K562 (cell line): Measurements from ENCODE around the gene PDE1C. TPM values are rescaled to one million over a fixed set of nuclear protein-coding genes. Genes with fewer than 3 reads are reported as not detected.

Experiments
- ATAC-seq: fragments of 200-7000 bp; cut with Tn5 transposase; 3 replicates; pipeline ENCODE4 v1.9.1; 2020; ENCODE audit warnings: moderate library complexity
- BruUV-seq: library from RNA; stranded (reverse); fragments of 400-500 nt; replicated peaks from 2 replicates; lab custom pipeline; 2021; lab: Mats Ljungman, UMichigan
- CTCF ChIA-PET: fragments of 300-600 bp; formaldehyde crosslinking; extraction: SDS; loops from one replicate; lab custom pipeline; 2021; ENCODE audit warnings: low intra/inter-chr PET ratio; lab: Yijun Ruan, JAX
- POLR2A ChIA-PET: fragments of 300-600, 350-650 bp; sonication (Branson Sonifier 250); formaldehyde crosslinking; extraction: SDS; loops from one replicate; lab custom pipeline; 2021; ENCODE audit warnings: antibody characterized with exemption, inconsistent platforms; lab: Yijun Ruan, JAX
- DNase-seq, 4 experiments: peaks; one replicate each; pipeline versions ENCODE4 v3.0.0 to v3.0.0-alpha.2; 2011 to 2018; ENCODE audit warnings: low spot score in 3 of 4, mixed read lengths in 3 of 4; ENCODE audit errors: extremely low read depth in 1 of 4
- FAIRE-seq: peaks from 2 replicates; lab custom pipeline; 2011; peaks lifted over from hg19 to GRCh38; lab: Jason Lieb, UNC
- H2AFZ ChIP-seq: 2 replicates; pipeline ENCODE4 v1.6.0; 2011; ENCODE audit warnings: low read depth, low read length, control low read depth, inconsistent platforms
- H3K27ac ChIP-seq: fragments of 200-600 bp; 3 replicates; pipeline ENCODE4 v1.8.0; 2011; ENCODE audit warnings: low read depth, mild to moderate bottlenecking, control low read depth, inconsistent platforms, low read length, moderate library complexity, mixed read lengths; ENCODE audit errors: extremely low read depth
- H3K27me3 ChIP-seq, 2 experiments: fragments of 300-600 bp in 1 of 2; 2 replicates in 1 of 2; 3 replicates in 1 of 2; pipeline versions ENCODE4 v1.6.0 to v1.8.0; 2011; ENCODE audit warnings: inconsistent platforms in 2 of 2, low read length in 2 of 2, mild to moderate bottlenecking in 1 of 2, mixed read lengths in 1 of 2, moderate library complexity in 1 of 2; ENCODE audit not compliant: control insufficient read depth in 2 of 2, insufficient read depth in 2 of 2
- H3K36me3 ChIP-seq: fragments of 300-600 bp; 3 replicates; pipeline ENCODE4 v1.8.0; 2011; ENCODE audit warnings: mild to moderate bottlenecking, low read length, inconsistent platforms; ENCODE audit not compliant: control insufficient read depth, insufficient read depth
- H3K4me1 ChIP-seq, 2 experiments: fragments of 200-600 bp in 1 of 2; replicated peaks in 1 of 2; 2 replicates in 1 of 2; 3 replicates in 1 of 2; pipeline versions ENCODE4 v1.5.1 to v1.8.0; 2011; ENCODE audit warnings: inconsistent platforms in 2 of 2, low read length in 2 of 2, mild to moderate bottlenecking in 1 of 2, mixed read lengths in 1 of 2, moderate library complexity in 1 of 2; ENCODE audit not compliant: control insufficient read depth in 2 of 2, insufficient read depth in 2 of 2
- H3K4me2 ChIP-seq: 2 replicates; pipeline ENCODE4 v1.6.1; 2011; ENCODE audit warnings: low read length, control low read depth, inconsistent platforms, mixed read lengths; ENCODE audit not compliant: insufficient read depth
- H3K4me3 ChIP-seq: fragments of 200-600 bp; sonication (generic), shearing (Covaris generic); 2 replicates; pipeline ENCODE4 v1.5.1; 2016; ENCODE audit warnings: control low read depth, inconsistent platforms
- H3K79me2 ChIP-seq: fragments of 200-600 bp; 3 replicates; pipeline ENCODE4 v1.8.0; 2011; ENCODE audit warnings: low read length, inconsistent platforms; ENCODE audit not compliant: control insufficient read depth, insufficient read depth
- H3K9ac ChIP-seq, 2 experiments: 2 replicates each; pipeline versions ENCODE4 v1.6.0 to v1.6.1; 2011; ENCODE audit warnings: low read depth in 2 of 2, low read length in 2 of 2, control low read depth in 1 of 2, inconsistent platforms in 1 of 2, mild to moderate bottlenecking in 1 of 2, mixed read lengths in 1 of 2; ENCODE audit not compliant: insufficient read depth in 1 of 2
- H3K9me1 ChIP-seq: one replicate; pipeline ENCODE4 v1.6.0; 2011; ENCODE audit warnings: inconsistent platforms, mild to moderate bottlenecking, low read length, moderate library complexity; ENCODE audit not compliant: control insufficient read depth, insufficient read depth
- H3K9me3 ChIP-seq: replicated peaks from 2 replicates; pipeline ENCODE4 v1.5.1; 2011; ENCODE audit warnings: low read depth, low read length, inconsistent platforms; ENCODE audit not compliant: control insufficient read depth, insufficient read depth
- H4K20me1 ChIP-seq: replicated peaks from 2 replicates; pipeline ENCODE4 v1.6.1; 2011; ENCODE audit warnings: low read length, inconsistent platforms, mixed read lengths; ENCODE audit not compliant: control insufficient read depth, insufficient read depth
- CUX1 ChIP-seq: fragments of 200-800 bp; sonication (Bioruptor generic); IDR thresholded peaks from 2 replicates; pipeline ENCODE4 v1.6.1; 2016; ENCODE audit warnings: missing genetic modification characterization, missing compliant biosample characterization
- DPF2 ChIP-seq: fragments of 450-650 bp; IDR thresholded peaks from 2 replicates; pipeline ENCODE4 v1.6.1; 2016
- GABPB2 ChIP-seq: fragments of 250-450 bp; sonication (Bioruptor Pico); conservative IDR thresholded peaks from 2 replicates; pipeline ENCODE4 v1.5.1; 2021; ENCODE audit warnings: mild to moderate bottlenecking
- KAT7 ChIP-seq: sonication (generic); formaldehyde crosslinking; IDR thresholded peaks from 2 replicates; pipeline ENCODE4 v1.8.0; 2022; ENCODE audit warnings: missing genetic modification reagents, mild to moderate bottlenecking, borderline replicate concordance
- MLX ChIP-seq, 2 experiments: fragments of 450-650 bp in 1 of 2; sonication (generic) in 1 of 2; formaldehyde crosslinking; conservative IDR thresholded peaks; 2 replicates each; pipeline versions ENCODE4 v1.4.0 to v1.8.1; 2020 to 2022; ENCODE audit warnings: mild to moderate bottlenecking in 1 of 2, missing genetic modification reagents in 1 of 2
- RBM14 ChIP-seq: fragments of 200-400 bp; formaldehyde crosslinking; IDR thresholded peaks from 2 replicates; pipeline ENCODE4 v1.6.1; 2018; ENCODE audit warnings: low read depth, mild to moderate bottlenecking, low read length, moderate library complexity, borderline replicate concordance; ENCODE audit not compliant: insufficient read depth
- TFAP4 ChIP-seq: sonication (generic); formaldehyde crosslinking; IDR thresholded peaks from 2 replicates; pipeline ENCODE4 v1.8.0; 2022; ENCODE audit warnings: missing genetic modification reagents, mild to moderate bottlenecking, moderate library complexity, borderline replicate concordance
- TFE3 ChIP-seq: fragments of 450-650 bp; formaldehyde crosslinking; IDR thresholded peaks from 2 replicates; pipeline ENCODE4 v1.4.0; 2020; ENCODE audit warnings: mild to moderate bottlenecking, mixed read lengths
- THRB ChIP-seq: fragments of 450-650 bp; formaldehyde crosslinking; conservative IDR thresholded peaks from 2 replicates; pipeline ENCODE4 v1.4.0; 2022; ENCODE audit warnings: mild to moderate bottlenecking, missing genetic modification characterization
- ZNF583 ChIP-seq: fragments of 250-450 bp; sonication (Bioruptor Pico); IDR thresholded peaks from 2 replicates; pipeline ENCODE4 v1.4.0; 2020
- WGBS: fragments of 100-300 bp; shearing (Covaris generic); methylation state at CpG from one replicate; pipeline ENCODE4 v1.1.6; 2016; ENCODE audit warnings: low coverage, mixed read lengths; ENCODE audit not compliant: insufficient coverage; ENCODE audit errors: missing lambda C conversion rate; 5-methylcytosine and 5-hydroxymethylcytosine counted together
- in situ Hi-C: fragments of 300-500 bp; cut with MboI; formaldehyde crosslinking; loops from 4 replicates; pipeline ENCODE4 v1.15.0; 2018; ENCODE audit warnings: inconsistent platforms, mixed read lengths
- intact Hi-C: fragments of 100-400 bp; cut with micrococcal nuclease; formaldehyde crosslinking; loops from 2 replicates; pipeline ENCODE4 v1.14.2; 2022
- polyA plus RNA-seq, 8 experiments: library from polyadenylated mRNA; depleted of rRNA in 4 of 8; stranded (reverse) in 5 of 8; unstranded in 3 of 8; fragments of >200 nt; fragmentation: Nextera tagmentation in 2 of 8; fragmentation: Illumina TruSeq in 1 of 8; extraction: Ambion mirVana in 2 of 8; extraction: Trizol in 1 of 8; gene quantifications; 2 replicates each; pipeline versions ENCODE4 v1.2.1 to v1.2.3, GENCODE V29; 2011 to 2014; ENCODE audit warnings: inconsistent platforms in 1 of 8, missing spikeins in 1 of 8
- total RNA-seq, 7 experiments: library from RNA; depleted of rRNA in 6 of 7; stranded (reverse); fragments of >200 nt in 6 of 7; fragmentation: Illumina TruSeq in 2 of 7; extraction: Trizol in 2 of 7; gene quantifications; 2 replicates each; pipeline versions ENCODE4 v1.2.1 to v1.2.3, GENCODE V29; 2011 to 2021; ENCODE audit warnings: low replicate concordance in 1 of 7

The PDE1C gene
- total and polyA plus RNA-seq, 9 of the 15 experiments (the other 6 are each of a cell fraction or from before 2014, with no cell fraction given) = under 0.01 to 0.01 TPM; not detected in 7

GRCh38 chr7:32033006-32033405, 37.2 kb downstream of the PDE1C start:
- 0% methylated on average over 3 of the region's 3 CpGs for WGBS
- H4K20me1 ChIP-seq = no peaks in the 10 kb centered on the region
- CTCF ChIA-PET = interaction anchor here (0.6 kb wide), 1 partner anchor 27 kb away, joined by 3 read pairs; no protein-coding TSS in a partner anchor
- no TSS peak for BruUV-seq
- no peaks in the 10 kb centered on the region for H3K9me1 ChIP-seq
- no peaks in the 10 kb centered on the region for H3K36me3 ChIP-seq
- no peaks in the 10 kb centered on the region for H3K4me1 ChIP-seq
- no peak overlapping the region for H3K4me2 ChIP-seq
- in situ Hi-C loops = no loop called here
- no peak for FAIRE-seq
- no peaks in the 10 kb centered on the region for H3K79me2 ChIP-seq
- no peak overlapping the region for H2AFZ ChIP-seq
- intact Hi-C loops = no loop called here
- no peaks in the 10 kb centered on the region for H3K27me3 ChIP-seq
- ATAC-seq = no peak
- DNase-seq = no peak
- H3K9me3 ChIP-seq = no peaks in the 10 kb centered on the region
- POLR2A ChIA-PET = no interaction called here
- no peak overlapping the region for H3K4me3 ChIP-seq
- H3K27ac ChIP-seq = no peak overlapping the region
- H3K9ac ChIP-seq = no peak overlapping the region
- TF ChIP-seq KAT7 (CRISPR knock-in tag) (no peak), MLX (CRISPR knock-in tag; conservative IDR thresholded peaks at IDR 0.05) (no peak), GABPB2 (CRISPR knock-in tag) (no peak), ZNF583 (CRISPR knock-in tag) (no peak), CUX1 (CRISPR knock-in tag) (no peak), DPF2 (no peak), TFAP4 (CRISPR knock-in tag) (no peak), THRB (CRISPR knock-in tag) (no peak), RBM14 (no peak), TFE3 (CRISPR knock-in tag) (no peak)
